CD4-positive, alpha-beta T cell treated with Interleukin-12 subunit alpha and Interleukin-12 subunit beta, for 1 hour (primary cell): ENCODE data around the gene NDC1.
A peak's percentile ranks its signal among the peaks of the same experiment; 100 is the strongest.
"Not testable (repeated sequence)": the region's sequence is repeated elsewhere in the genome, so short reads cannot be mapped to it uniquely, and the experiment has no call there.

Experiments
- DNase-seq: peaks from one replicate; pipeline ENCODE4 v3.0.0-alpha.2; 2020

NDC1 gene, protein sequence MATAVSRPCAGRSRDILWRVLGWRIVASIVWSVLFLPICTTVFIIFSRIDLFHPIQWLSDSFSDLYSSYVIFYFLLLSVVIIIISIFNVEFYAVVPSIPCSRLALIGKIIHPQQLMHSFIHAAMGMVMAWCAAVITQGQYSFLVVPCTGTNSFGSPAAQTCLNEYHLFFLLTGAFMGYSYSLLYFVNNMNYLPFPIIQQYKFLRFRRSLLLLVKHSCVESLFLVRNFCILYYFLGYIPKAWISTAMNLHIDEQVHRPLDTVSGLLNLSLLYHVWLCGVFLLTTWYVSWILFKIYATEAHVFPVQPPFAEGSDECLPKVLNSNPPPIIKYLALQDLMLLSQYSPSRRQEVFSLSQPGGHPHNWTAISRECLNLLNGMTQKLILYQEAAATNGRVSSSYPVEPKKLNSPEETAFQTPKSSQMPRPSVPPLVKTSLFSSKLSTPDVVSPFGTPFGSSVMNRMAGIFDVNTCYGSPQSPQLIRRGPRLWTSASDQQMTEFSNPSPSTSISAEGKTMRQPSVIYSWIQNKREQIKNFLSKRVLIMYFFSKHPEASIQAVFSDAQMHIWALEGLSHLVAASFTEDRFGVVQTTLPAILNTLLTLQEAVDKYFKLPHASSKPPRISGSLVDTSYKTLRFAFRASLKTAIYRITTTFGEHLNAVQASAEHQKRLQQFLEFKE

GRCh38 chr1:53837924-53838653 is at the start of gene NDC1:
Gene NDC1, minus strand, starts transcription at chr1:53838296. Its CDS starts 35 bp downstream, at chr1:53838261.
- DNase-seq, result peak; percentile 93

GRCh38 chr1:53883600-53883999 is 45.5 kb upstream of the NDC1 start:
- not testable (repeated sequence) for DNase-seq

DNA sequence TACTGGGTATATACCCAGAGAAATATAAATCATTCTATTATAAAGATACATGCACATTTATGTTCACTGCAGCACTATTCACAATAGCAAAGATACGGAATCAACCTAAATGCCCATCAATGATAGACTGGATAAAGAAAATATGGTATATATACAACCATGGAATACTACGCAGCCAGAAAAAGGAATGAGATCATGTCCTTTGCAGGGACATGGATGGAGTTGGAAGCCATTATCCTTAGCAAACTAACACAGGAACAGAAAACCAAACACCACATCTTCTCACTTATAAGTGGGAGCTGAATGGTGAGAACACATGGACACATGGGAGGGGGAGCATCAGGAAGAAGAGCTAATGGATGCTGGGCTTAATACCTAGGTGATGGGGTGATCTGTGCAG is 43.8 kb upstream of the NDC1 start:
- not testable (repeated sequence) for DNase-seq

DNA sequence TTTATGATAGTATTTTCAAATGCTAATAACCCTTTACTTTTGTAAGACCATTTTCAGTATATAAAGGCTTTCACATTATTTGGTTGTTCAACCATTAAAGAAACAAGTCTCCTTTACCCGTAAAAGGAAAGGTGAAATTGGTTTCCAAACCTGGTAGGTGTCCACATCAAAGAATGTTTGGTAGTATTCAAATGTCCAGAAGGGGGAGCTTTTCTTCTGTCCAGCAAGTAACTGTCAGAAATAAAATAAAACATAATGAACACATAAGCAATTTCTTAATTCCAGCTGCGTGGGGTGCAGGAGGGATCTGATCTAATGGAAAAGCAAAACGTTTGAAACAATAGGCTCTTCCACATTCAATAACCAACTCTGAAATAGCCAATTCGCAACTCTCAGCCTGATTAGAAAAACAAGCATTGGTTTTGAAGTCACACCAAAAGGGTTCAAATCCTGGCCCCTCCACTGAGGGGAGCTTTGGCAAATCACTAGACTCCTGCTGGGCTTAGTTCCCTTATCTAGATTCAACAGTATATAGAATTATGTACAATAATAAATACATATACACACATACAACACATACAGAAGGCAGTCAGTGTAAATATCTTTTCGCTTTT is 40.5 kb upstream of the NDC1 start:
- peak; percentile 53 for DNase-seq

DNA sequence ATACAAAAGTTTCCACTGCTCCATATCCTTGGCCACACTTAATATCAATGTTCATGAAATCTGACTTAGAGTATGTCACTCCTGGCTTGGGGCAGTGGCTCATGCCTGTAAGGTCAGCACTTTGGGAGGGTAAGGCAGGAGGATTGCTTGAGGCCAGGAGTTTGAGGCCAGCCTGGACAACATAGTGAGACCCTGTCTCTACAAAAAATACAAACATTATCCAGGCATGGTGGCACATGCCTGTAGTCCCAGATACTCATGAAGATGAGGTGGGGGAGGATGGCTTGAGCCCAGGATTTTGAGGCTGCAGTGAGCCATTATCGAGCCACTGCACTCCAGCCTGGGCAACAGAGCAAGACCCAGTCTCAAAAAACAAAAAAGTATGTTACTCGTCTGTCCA is 37.1 kb upstream of the NDC1 start:
- not testable (repeated sequence) for DNase-seq

DNA sequence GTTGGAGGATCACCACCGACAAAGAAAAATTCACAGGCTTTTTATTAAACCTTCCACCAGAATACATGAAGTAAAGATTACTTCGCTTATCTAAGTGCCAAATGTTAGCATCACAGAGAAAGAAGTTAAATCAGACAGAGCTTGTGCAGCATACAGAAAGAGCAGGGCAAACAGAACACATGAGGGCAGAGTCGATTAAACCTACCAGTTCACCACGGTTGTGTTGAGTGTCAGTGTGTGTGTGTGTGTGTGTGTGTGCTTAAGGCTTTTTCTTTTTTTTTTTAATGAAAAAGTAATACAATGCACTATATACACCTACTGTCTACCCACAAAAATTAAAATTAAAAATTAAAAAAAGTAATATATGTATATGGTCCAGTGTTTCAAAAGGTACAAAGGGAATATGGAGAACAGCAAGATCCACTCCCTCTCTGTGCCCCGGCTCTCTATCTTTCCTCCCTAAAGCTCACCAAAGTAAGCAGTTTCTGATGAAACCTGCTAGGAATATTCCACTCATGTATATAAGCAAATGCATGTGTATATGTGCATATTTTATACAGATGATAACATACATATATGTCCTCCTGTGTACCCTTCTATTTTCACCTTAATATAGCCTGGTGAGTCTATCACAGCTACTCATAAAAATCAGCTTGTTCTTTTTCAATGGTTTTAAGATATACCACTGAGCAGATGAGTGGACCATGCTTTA is 33.8 kb upstream of the NDC1 start:
- no peak for DNase-seq

DNA sequence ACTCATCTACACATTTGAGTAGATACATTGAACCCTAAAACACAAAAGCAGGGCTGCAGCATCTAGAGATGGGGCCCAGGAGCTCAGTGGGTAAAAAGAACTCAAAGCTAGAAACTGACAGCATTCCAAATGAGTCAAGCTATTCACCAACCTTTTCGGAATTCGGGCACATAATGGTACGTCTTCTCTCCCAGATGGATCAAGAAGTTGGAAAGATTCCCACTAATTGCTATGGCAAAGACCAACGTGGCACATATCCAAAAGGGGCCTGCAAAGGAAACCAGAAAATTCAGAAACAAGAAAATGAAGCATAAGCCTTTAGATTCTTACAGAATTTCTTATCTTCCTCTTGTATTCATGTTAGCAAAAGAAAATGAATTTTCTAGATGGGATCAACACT is 33.1 kb upstream of the NDC1 start:
- no peak for DNase-seq

DNA sequence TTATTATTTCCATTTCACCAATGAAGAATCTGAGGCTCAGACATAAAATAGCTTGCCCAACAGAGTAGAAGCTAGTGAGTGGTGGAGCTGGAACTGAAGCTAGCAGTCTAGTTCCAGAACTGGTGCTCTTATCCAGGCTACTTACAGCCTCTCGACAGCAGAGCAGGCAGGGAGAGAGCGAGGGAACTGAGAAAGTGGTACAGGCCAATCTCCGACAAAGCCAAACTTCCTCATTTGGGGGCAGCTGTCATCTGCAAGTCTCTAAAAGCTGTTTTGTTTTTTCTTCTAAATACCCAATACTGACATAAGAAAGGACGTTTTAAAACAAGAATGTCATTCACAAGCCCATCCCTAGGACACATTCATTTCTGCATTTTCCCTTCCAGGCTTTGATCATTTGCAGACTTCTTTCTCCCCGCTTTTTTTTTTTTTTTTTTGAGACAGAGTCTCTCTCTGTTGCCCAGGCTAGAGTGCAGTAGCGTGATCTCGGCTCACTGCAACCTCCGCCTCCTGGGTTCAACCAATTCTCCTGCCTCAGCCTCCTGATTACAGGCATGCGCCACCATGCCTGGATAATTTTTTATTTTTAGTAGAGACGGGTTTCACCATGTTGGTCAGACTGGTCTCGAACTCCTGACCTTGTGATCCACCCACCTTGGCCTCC is 31.5 kb upstream of the NDC1 start:
- DNase-seq, result no peak

DNA sequence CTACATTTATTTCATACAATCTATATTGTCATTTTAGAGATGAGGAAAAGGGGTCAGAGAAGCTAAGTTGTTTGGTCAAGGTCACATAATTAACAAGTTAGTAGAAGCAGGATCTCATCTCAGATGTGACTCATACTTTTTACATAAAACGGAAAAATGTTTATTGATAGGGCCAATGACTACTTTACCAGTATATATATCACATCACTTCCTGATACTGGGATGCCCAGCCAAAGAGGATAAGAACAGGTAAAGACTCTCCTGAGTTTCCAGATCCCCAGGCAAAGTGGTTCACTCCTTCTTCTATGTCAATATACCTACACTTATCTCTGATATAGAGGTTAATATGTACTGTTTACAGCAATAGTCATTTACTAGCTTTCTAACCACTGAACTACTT is 30.5 kb upstream of the NDC1 start:
- DNase-seq, result no peak

DNA sequence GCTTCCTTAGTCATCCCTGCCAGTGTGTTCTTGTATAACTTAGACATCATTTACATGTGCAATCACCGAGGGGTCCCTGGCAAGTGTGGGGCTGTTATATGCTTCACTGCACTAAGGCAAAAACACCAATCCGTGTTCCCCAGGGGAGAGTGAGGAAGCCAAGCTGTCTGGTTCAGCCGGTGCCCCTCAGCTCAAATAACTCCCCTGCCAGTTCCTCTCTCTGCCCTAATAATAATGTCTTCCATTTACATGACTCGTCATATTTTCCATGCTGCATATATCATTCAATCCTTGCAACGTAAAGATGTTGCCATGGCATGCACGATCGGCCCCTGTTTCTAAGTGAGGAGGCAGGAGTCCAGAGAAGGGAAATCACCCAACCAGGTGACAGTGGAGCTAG is 24.4 kb upstream of the NDC1 start:
- no peak for DNase-seq

DNA sequence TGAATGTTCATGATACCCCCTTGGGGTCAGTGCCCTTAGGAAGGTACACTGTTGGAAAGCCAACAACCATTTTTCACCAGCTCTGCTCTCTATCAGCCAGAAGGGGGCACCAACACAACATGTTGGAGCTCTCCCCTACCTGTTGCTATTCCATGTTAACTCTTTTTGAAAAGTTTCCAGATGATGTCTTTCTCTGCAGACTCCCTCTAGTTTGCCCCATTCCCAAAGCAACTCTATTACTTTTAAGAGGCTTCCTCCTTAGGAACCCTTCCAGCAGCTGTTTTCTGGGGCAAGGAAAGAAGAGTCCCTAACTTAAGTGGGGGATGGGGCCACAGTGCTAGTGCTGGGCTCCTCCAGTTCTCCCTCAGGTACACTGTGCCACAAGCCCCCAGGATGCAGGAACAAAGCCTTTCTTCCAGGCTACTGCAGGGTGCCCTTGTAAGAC is 22.9 kb upstream of the NDC1 start:
- peak; percentile 61 for DNase-seq

DNA sequence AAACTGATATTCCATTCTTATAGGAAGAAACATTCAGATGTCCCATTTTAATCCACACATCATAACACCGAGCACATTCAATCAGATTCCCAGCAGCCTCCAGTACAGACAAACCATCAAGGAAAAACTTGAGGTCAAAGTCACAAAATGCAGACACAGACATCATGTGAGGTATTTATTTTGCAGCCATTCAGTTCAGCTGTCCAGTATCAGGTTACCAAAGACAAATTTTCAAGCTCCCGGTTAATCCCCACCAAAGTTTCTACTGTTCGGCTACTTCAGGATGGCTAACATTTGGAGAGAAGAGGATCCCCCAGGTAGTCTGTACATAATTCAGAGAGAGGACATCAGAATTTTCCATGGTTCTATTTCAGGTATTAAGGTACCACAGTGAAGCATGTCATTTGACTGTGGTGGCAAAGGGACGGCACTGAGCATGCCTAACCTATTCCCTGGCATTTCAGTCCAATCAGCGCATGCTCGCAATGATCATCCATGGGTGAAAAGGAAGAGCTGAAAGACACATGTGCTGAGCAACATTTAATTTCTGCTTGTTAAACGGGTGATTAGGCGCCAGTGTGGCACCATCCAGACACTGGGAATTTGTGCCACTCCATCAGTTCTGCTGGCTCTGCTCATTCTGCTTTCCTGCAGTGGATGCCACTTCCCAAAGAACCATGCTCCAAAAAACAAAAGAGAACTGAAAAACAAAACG is 13.6 kb upstream of the NDC1 start:
- DNase-seq, result no peak

GRCh38 chr1:53850082-53850673 is 12.1 kb upstream of the NDC1 start:
- DNase-seq, result no peak

GRCh38 chr1:53847980-53848379 is 9.9 kb upstream of the NDC1 start:
- no peak for DNase-seq

DNA sequence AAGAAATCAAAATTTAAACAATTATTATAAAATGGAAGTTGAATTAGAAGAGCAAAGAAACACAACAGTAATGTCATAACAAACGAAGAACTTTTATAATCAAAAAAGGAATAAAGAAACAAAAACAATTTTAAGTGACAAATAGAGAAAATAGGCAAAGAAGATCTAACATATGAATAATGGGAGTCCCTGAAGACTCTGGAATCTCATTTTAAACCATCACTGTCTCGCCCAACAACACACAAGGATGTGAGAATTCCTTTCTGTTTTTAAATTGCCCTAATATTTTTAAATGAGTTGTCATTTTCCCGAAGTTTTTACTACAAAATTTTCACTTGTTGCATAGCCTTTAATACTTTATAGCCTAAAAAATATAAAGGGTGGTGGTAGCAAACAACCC is 4.3 kb upstream of the NDC1 start:
- no peak for DNase-seq

GRCh38 chr1:53838654-53838974 is 518 bp upstream of the NDC1 start:
- no peak for DNase-seq

- no peak for DNase-seq
Observed at GRCh38 chr1:53837646-53837923, 511 bp downstream of the NDC1 start.

DNA sequence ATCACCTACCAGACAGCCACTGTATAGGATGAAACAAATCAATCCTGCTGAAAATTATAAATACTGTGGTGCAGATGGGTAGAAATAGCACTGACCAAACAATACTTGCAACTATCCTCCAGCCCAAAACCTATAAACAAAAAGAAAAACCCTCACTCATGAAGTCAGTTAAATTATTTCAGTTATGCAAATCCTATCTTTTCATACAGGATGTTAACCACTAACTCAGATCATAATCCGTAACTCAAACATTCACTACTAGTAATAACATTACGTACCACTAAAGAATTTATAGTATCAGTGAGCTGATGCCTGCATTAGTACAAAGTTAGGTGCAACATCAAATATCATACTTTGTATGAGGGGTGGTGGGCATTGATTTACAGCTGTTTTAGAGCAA is 2.6 kb downstream of the NDC1 start:
- DNase-seq, result no peak

GRCh38 chr1:53834776-53835175 is 3.3 kb downstream of the NDC1 start:
- DNase-seq, result no peak

- no peak for DNase-seq
Observed at GRCh38 chr1:53833393-53833792, 4.7 kb downstream of the NDC1 start.

- DNase-seq, result no peak
Observed at GRCh38 chr1:53826367-53826766, 11.7 kb downstream of the NDC1 start.
